ENCODE results near the gene RORC. TPM values are rescaled to one million over a fixed set of nuclear protein-coding genes. Genes with fewer than 3 reads are reported as not detected.

Gene RORC
- total RNA-seq, 1 experiment from 2014 or later: 1.3 TPM

DNA sequence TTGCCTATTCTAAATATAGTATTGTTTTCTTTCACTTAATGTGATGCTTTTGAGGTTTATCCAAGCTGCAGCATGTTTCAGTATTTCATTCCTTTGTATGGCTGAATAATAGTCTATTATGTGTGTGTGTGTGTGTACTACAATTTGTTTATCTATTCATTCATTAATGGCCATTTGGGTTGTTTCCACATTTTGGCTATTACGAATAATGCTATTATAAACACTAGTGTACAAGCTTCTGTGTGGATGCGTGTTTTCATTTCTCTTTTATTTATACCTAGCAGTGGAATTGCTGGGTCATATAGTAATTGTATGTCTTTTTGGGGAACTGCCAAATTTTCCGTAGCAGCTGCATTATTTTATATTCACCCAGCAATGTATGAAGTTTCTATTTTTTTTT lies 36.9 kb upstream of the RORC start:
- H3K9ac ChIP-seq (ENCODE audit: low read length): no peak overlapping the region
- H4K20me1 ChIP-seq (ENCODE audit: insufficient read depth): no peaks in the 10 kb centered on the region
- H2AFZ ChIP-seq (ENCODE audit: low read depth, low read length, poor library complexity, severe bottlenecking): no peak overlapping the region
- no peak overlapping the region for H3K4me3 ChIP-seq (replicated peaks in 1 of 2; ENCODE audit: low read depth in 1 of 2, low read length in 2 of 2)
- POLR2A ChIA-PET: no interaction called here
- TF ChIP-seq EZH2phosphoT487 (IDR thresholded peaks at IDR 0.05; ENCODE audit: borderline replicate concordance) (no peak), TCF7L2 (IDR thresholded peaks at IDR 0.05; ENCODE audit: borderline replicate concordance, extremely low read depth, insufficient read depth, insufficient read length) (no peak), SRF (IDR thresholded peaks at IDR 0.05; ENCODE audit: low read depth) (no peak), SIN3A (IDR thresholded peaks at IDR 0.05; ENCODE audit: low read depth) (no peak), POLR2A (IDR thresholded peaks at IDR 0.05; ENCODE audit: borderline replicate concordance, extremely low read depth, insufficient read depth, insufficient read length) (no peak), EZH2 (IDR thresholded peaks at IDR 0.05) (no peak), YY1 (IDR thresholded peaks at IDR 0.05; ENCODE audit: extremely low read depth, insufficient replicate concordance, low read depth, low read length) (no peak), CEBPB (IDR thresholded peaks at IDR 0.05; ENCODE audit: low read depth) (no peak), CBX3 (IDR thresholded peaks at IDR 0.05; ENCODE audit: low read depth) (no peak)
- TF ChIP-seq, protein P1, sequence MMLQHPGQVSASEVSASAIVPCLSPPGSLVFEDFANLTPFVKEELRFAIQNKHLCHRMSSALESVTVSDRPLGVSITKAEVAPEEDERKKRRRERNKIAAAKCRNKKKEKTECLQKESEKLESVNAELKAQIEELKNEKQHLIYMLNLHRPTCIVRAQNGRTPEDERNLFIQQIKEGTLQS (IDR thresholded peaks at IDR 0.05): no peak
- TF ChIP-seq, protein P2, sequence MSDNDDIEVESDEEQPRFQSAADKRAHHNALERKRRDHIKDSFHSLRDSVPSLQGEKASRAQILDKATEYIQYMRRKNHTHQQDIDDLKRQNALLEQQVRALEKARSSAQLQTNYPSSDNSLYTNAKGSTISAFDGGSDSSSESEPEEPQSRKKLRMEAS (IDR thresholded peaks at IDR 0.05): no peak
- TF ChIP-seq, protein P3, sequence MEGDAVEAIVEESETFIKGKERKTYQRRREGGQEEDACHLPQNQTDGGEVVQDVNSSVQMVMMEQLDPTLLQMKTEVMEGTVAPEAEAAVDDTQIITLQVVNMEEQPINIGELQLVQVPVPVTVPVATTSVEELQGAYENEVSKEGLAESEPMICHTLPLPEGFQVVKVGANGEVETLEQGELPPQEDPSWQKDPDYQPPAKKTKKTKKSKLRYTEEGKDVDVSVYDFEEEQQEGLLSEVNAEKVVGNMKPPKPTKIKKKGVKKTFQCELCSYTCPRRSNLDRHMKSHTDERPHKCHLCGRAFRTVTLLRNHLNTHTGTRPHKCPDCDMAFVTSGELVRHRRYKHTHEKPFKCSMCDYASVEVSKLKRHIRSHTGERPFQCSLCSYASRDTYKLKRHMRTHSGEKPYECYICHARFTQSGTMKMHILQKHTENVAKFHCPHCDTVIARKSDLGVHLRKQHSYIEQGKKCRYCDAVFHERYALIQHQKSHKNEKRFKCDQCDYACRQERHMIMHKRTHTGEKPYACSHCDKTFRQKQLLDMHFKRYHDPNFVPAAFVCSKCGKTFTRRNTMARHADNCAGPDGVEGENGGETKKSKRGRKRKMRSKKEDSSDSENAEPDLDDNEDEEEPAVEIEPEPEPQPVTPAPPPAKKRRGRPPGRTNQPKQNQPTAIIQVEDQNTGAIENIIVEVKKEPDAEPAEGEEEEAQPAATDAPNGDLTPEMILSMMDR (IDR thresholded peaks at IDR 0.05 in 2 of 3, conservative IDR thresholded peaks at IDR 0.05 in 1 of 3; ENCODE audit: borderline replicate concordance in 1 of 3, insufficient read depth in 1 of 3, low read depth in 2 of 3, low read length in 2 of 3): no peak
- H3K4me2 ChIP-seq (ENCODE audit: low read length): no peak overlapping the region
- ATAC-seq (no peak), DNase-seq (ENCODE audit: low read depth, low spot score) (no peak)
- intact Hi-C loops (cut with micrococcal nuclease): no loop called here
- H3K9me3 ChIP-seq (ENCODE audit: control insufficient read depth in 1 of 2, insufficient read depth in 1 of 2, low read depth in 1 of 2, low read length in 2 of 2): no peaks in the 10 kb centered on the region
- H3K4me1 ChIP-seq (ENCODE audit: control insufficient read depth in 1 of 2, insufficient read depth in 2 of 2, low read length in 2 of 2): peaks cover 0 to 3% of the 10 kb centered on the region in 2 experiments; a peak in 1 of 4 replicates
- BruUV-seq (replicated peaks): no TSS peak
- CTCF ChIA-PET: no interaction called here
- no peaks in the 10 kb centered on the region for H3K27me3 ChIP-seq (ENCODE audit: insufficient read depth, low read length)
- RAD21 ChIA-PET (ENCODE audit: low non-redundant PET in 1 of 2, low total read pairs in 2 of 2, uncharacterized antibody in 2 of 2, unreplicated experiment in 2 of 2): no interaction called here
- H3K27ac ChIP-seq (ENCODE audit: low read depth, low read length): no peak overlapping the region
- H3K79me2 ChIP-seq (ENCODE audit: insufficient read depth, low read length): no peaks in the 10 kb centered on the region
- H3K9me2 ChIP-seq (ENCODE audit: insufficient read depth): no peaks in the 10 kb centered on the region
- no peaks in the 10 kb centered on the region for H3K36me3 ChIP-seq (ENCODE audit: control insufficient read depth in 1 of 2, insufficient read depth in 2 of 2, low read length in 2 of 2)
